Measurements from ENCODE around the gene PTCHD4. TPM values are rescaled to one million over a fixed set of nuclear protein-coding genes. Genes with fewer than 3 reads are reported as not detected.
"Not testable (repeated sequence)": the region's sequence is repeated elsewhere in the genome, so short reads cannot be mapped to it uniquely, and the experiment has no call there.

The PTCHD4 gene
- total and polyA plus RNA-seq, 2 experiments from 2014 or later, result 0.76 to 1.2 TPM

- Histone ChIP-seq H4K20me1 (ENCODE audit: insufficient read depth) (no peaks in the 10 kb centered on the region), H3K4me2 (ENCODE audit: unreplicated experiment) (no peak overlapping the region), H3K4me3 (no peak overlapping the region), H3K79me2 (ENCODE audit: insufficient read depth) (peaks cover 20% of the 10 kb centered on the region), H3K4me1 (ENCODE audit: insufficient read depth) (peaks cover 5% of the 10 kb centered on the region; the same call in 1 of the 2 replicates), H3K9me3 (ENCODE audit: low read depth) (no peaks in the 10 kb centered on the region), H3F3A (ENCODE audit: insufficient read depth) (no peaks in the 10 kb centered on the region), H3K27ac (no peak overlapping the region), H2AFZ (no peak overlapping the region), H3K9me2 (ENCODE audit: insufficient read depth) (no peaks in the 10 kb centered on the region), H3K36me3 (ENCODE audit: low read depth) (no peaks in the 10 kb centered on the region), H3K9ac (no peak overlapping the region), H3K27me3 (replicated peaks; ENCODE audit: insufficient read depth) (no peaks in the 10 kb centered on the region)
- TF ChIP-seq EZH2phosphoT487 (IDR thresholded peaks at IDR 0.05; ENCODE audit: insufficient read depth, low read depth), result no peak
- TF ChIP-seq EZH2 (IDR thresholded peaks at IDR 0.05; ENCODE audit: insufficient read depth, poor library complexity, severe bottlenecking), result no peak
- in situ Hi-C loops (cut with MboI), result no loop called here
- DNase-seq, result no peak
- 22 to 42% methylated on average over 2 of the region's 2 CpGs for WGBS, 2 experiments (ENCODE audit: low coverage in 1 of 2, low lambda C conversion rate in 2 of 2, missing lambda C conversion rate in 2 of 2)
Observed at GRCh38 chr6:48113130-48113529, 2.1 kb upstream of the PTCHD4 start.

- Histone ChIP-seq H3K4me3 (no peak overlapping the region), H3K9me2 (ENCODE audit: insufficient read depth) (no peaks in the 10 kb centered on the region), H4K20me1 (ENCODE audit: insufficient read depth) (no peaks in the 10 kb centered on the region), H3K27ac (no peak overlapping the region), H3K4me2 (ENCODE audit: unreplicated experiment) (peak overlapping the region; percentile 77), H3K4me1 (ENCODE audit: insufficient read depth) (peaks cover 5% of the 10 kb centered on the region; the same call in 1 of the 2 replicates), H3K36me3 (ENCODE audit: low read depth) (no peaks in the 10 kb centered on the region), H3K9me3 (ENCODE audit: low read depth) (no peaks in the 10 kb centered on the region), H3F3A (ENCODE audit: insufficient read depth) (no peaks in the 10 kb centered on the region), H3K27me3 (replicated peaks; ENCODE audit: insufficient read depth) (no peaks in the 10 kb centered on the region), H3K9ac (no peak overlapping the region), H2AFZ (peak overlapping the region; percentile 60; the same call in 1 of the 2 replicates), H3K79me2 (ENCODE audit: insufficient read depth) (peaks cover 20% of the 10 kb centered on the region)
- WGBS, 2 experiments (ENCODE audit: low coverage in 1 of 2, low lambda C conversion rate in 2 of 2, missing lambda C conversion rate in 2 of 2), result 0 to 6% methylated on average over 1 of the region's 1 CpG
- TF ChIP-seq EZH2phosphoT487 (IDR thresholded peaks at IDR 0.05; ENCODE audit: insufficient read depth, low read depth) (no peak), EZH2 (IDR thresholded peaks at IDR 0.05; ENCODE audit: insufficient read depth, poor library complexity, severe bottlenecking) (no peak)
- in situ Hi-C loops (cut with MboI), result no loop called here
- DNase-seq, result no peak
Observed at GRCh38 chr6:48111575-48111974, 578 bp upstream of the PTCHD4 start.

- peak overlapping the region; percentile 70 for H3K4me3 ChIP-seq
- peak overlapping the region; percentile 70 for H3K9ac ChIP-seq
- H3F3A ChIP-seq (ENCODE audit: insufficient read depth), result no peaks in the 10 kb centered on the region
- no peaks in the 10 kb centered on the region for H3K36me3 ChIP-seq (ENCODE audit: low read depth)
- WGBS, 2 experiments (ENCODE audit: low coverage in 1 of 2, low lambda C conversion rate in 2 of 2, missing lambda C conversion rate in 2 of 2), result 23 to 24% methylated on average over 2 of the region's 2 CpGs
- peaks cover 5% of the 10 kb centered on the region; the same call in 1 of the 2 replicates for H3K4me1 ChIP-seq (ENCODE audit: insufficient read depth)
- no peaks in the 10 kb centered on the region for H3K27me3 ChIP-seq (replicated peaks; ENCODE audit: insufficient read depth)
- H2AFZ ChIP-seq, result peak overlapping the region; percentile 60; the same call in 1 of the 2 replicates
- peaks cover 26% of the 10 kb centered on the region for H3K79me2 ChIP-seq (ENCODE audit: insufficient read depth)
- TF ChIP-seq EZH2phosphoT487 (IDR thresholded peaks at IDR 0.05; ENCODE audit: insufficient read depth, low read depth), result no peak
- no peak for TF ChIP-seq EZH2 (IDR thresholded peaks at IDR 0.05; ENCODE audit: insufficient read depth, poor library complexity, severe bottlenecking)
- H3K9me2 ChIP-seq (ENCODE audit: insufficient read depth), result no peaks in the 10 kb centered on the region
- H3K9me3 ChIP-seq (ENCODE audit: low read depth), result no peaks in the 10 kb centered on the region
- in situ Hi-C loops (cut with MboI), result no loop called here
- H4K20me1 ChIP-seq (ENCODE audit: insufficient read depth), result no peaks in the 10 kb centered on the region
- no peak for DNase-seq
- peak overlapping the region; percentile 77 for H3K4me2 ChIP-seq (ENCODE audit: unreplicated experiment)
- H3K27ac ChIP-seq, result peak overlapping the region; percentile 33
Observed at GRCh38 chr6:48110436-48111142, 408 bp downstream of the PTCHD4 start.

- H3K4me1 ChIP-seq (ENCODE audit: insufficient read depth), result peaks cover 5% of the 10 kb centered on the region; the same call in 1 of the 2 replicates
- no peaks in the 10 kb centered on the region for H3K9me3 ChIP-seq (ENCODE audit: low read depth)
- H3K9me2 ChIP-seq (ENCODE audit: insufficient read depth), result no peaks in the 10 kb centered on the region
- H3K79me2 ChIP-seq (ENCODE audit: insufficient read depth), result peaks cover 26% of the 10 kb centered on the region
- H3K27ac ChIP-seq, result 0 out of 2 replicates have a peak overlapping the region, but pooled peaks have one; percentile 33
- TF ChIP-seq EZH2phosphoT487 (IDR thresholded peaks at IDR 0.05; ENCODE audit: insufficient read depth, low read depth) (no peak), EZH2 (IDR thresholded peaks at IDR 0.05; ENCODE audit: insufficient read depth, poor library complexity, severe bottlenecking) (no peak)
- peak overlapping the region; percentile 70 for H3K9ac ChIP-seq
- in situ Hi-C loops (cut with MboI), result no loop called here
- no peaks in the 10 kb centered on the region for H3F3A ChIP-seq (ENCODE audit: insufficient read depth)
- no peaks in the 10 kb centered on the region for H3K27me3 ChIP-seq (replicated peaks; ENCODE audit: insufficient read depth)
- H3K36me3 ChIP-seq (ENCODE audit: low read depth), result no peaks in the 10 kb centered on the region
- WGBS, 2 experiments (ENCODE audit: low coverage in 1 of 2, low lambda C conversion rate in 2 of 2, missing lambda C conversion rate in 2 of 2), result 36 to 40% methylated on average over 3 of the region's 3 CpGs
- H3K4me2 ChIP-seq (ENCODE audit: unreplicated experiment), result peak overlapping the region; percentile 77
- no peaks in the 10 kb centered on the region for H4K20me1 ChIP-seq (ENCODE audit: insufficient read depth)
- DNase-seq, result peak; percentile 14
- peak overlapping the region; percentile 70 for H3K4me3 ChIP-seq
- no peak overlapping the region; the same call in 1 of the 2 replicates for H2AFZ ChIP-seq
Observed at GRCh38 chr6:48109944-48110343, 1.1 kb downstream of the PTCHD4 start.

GRCh38 chr6:48102476-48103195 is 8.4 kb downstream of the PTCHD4 start:
- H2AFZ ChIP-seq; H3K27ac ChIP-seq; DNase-seq; H4K20me1 ChIP-seq (ENCODE audit: insufficient read depth); H3K79me2 ChIP-seq (ENCODE audit: insufficient read depth); H3K9ac ChIP-seq; H3K27me3 ChIP-seq (replicated peaks; ENCODE audit: insufficient read depth); H3K9me3 ChIP-seq (ENCODE audit: low read depth); H3K9me2 ChIP-seq (ENCODE audit: insufficient read depth); H3F3A ChIP-seq (ENCODE audit: insufficient read depth); H3K36me3 ChIP-seq (ENCODE audit: low read depth); H3K4me2 ChIP-seq (ENCODE audit: unreplicated experiment); H3K4me1 ChIP-seq (ENCODE audit: insufficient read depth); in situ Hi-C loops (cut with MboI); H3K4me3 ChIP-seq: not testable (repeated sequence)
- 62 to 63% methylated on average over 17 of the region's 17 CpGs for WGBS, 2 experiments (ENCODE audit: low coverage in 1 of 2, low lambda C conversion rate in 2 of 2, missing lambda C conversion rate in 2 of 2)

Data from GM23248 (cell line).